HG03060 (cell line): ENCODE data around the gene ADAMTSL1.

Source experiments
- ATAC-seq: cut with Tn5 transposase; IDR thresholded peaks from one replicate; pipeline ENCODE4 v1.9.1; 2021; ENCODE audit warnings: low read depth, moderate number of reproducible peaks; ENCODE audit not compliant: unreplicated experiment

The ADAMTSL1 gene

GRCh38 chr9:18796696-18797270, 322.8 kb downstream of the ADAMTSL1 start:
- no peak for ATAC-seq

GRCh38 chr9:18798106-18798505, 324.2 kb downstream of the ADAMTSL1 start:
- ATAC-seq: no peak

GRCh38 chr9:18798508-18799290, 324.7 kb downstream of the ADAMTSL1 start:
- ATAC-seq: no peak

GRCh38 chr9:18799428-18799827, 325.5 kb downstream of the ADAMTSL1 start:
- no peak for ATAC-seq

- no peak for ATAC-seq
These were observed 326.6 kb downstream of the ADAMTSL1 start for GRCh38 chr9:18800579-18800978.

- ATAC-seq: no peak
These were observed 331.4 kb downstream of the ADAMTSL1 start for GRCh38 chr9:18805386-18805785.

GRCh38 chr9:18806232-18807080, 332.5 kb downstream of the ADAMTSL1 start:
- no peak for ATAC-seq

GRCh38 chr9:18810581-18810980, 336.6 kb downstream of the ADAMTSL1 start:
- ATAC-seq: no peak

GRCh38 chr9:18811171-18811570, 337.2 kb downstream of the ADAMTSL1 start:
- no peak for ATAC-seq

- no peak for ATAC-seq
These were observed 345.5 kb downstream of the ADAMTSL1 start for GRCh38 chr9:18819418-18819817.

- no peak for ATAC-seq
These were observed 346.7 kb downstream of the ADAMTSL1 start for GRCh38 chr9:18820566-18821095.

GRCh38 chr9:18821788-18822187, 347.8 kb downstream of the ADAMTSL1 start:
- no peak for ATAC-seq

GRCh38 chr9:18822850-18823249, 348.9 kb downstream of the ADAMTSL1 start:
- no peak for ATAC-seq

GRCh38 chr9:18824095-18824666, 350.2 kb downstream of the ADAMTSL1 start:
- ATAC-seq: no peak

GRCh38 chr9:18825656-18826170, 351.8 kb downstream of the ADAMTSL1 start:
- no peak for ATAC-seq

GRCh38 chr9:18826248-18826647, 352.3 kb downstream of the ADAMTSL1 start:
- ATAC-seq: no peak

GRCh38 chr9:18829066-18829465, 355.1 kb downstream of the ADAMTSL1 start:
- no peak for ATAC-seq

- ATAC-seq: no peak
These were observed 355.9 kb downstream of the ADAMTSL1 start for GRCh38 chr9:18829873-18830272.

- peak; percentile 73 for ATAC-seq
These were observed 360.9 kb downstream of the ADAMTSL1 start for GRCh38 chr9:18834740-18835361.

- no peak for ATAC-seq
These were observed 363.4 kb downstream of the ADAMTSL1 start for GRCh38 chr9:18837402-18837801.
